ENCODE measurements around the gene ERC2.

The ERC2 gene

GRCh38 chr3:56410576-56410975 is 57.7 kb downstream of the ERC2 start:
- no peaks in the 10 kb centered on the region for H3K27me3 ChIP-seq (ENCODE audit: insufficient read depth, low read depth, severe bottlenecking)
- H3K27ac ChIP-seq = no peak overlapping the region
- TF ChIP-seq CTCF (IDR thresholded peaks at IDR 0.05; ENCODE audit: low read depth, low read length) = no peak
- H3K4me3 ChIP-seq (ENCODE audit: low read depth, low read length) = no peak overlapping the region
- H3K36me3 ChIP-seq = no peaks in the 10 kb centered on the region
- no peaks in the 10 kb centered on the region for H3K9me3 ChIP-seq (ENCODE audit: severe bottlenecking)
- no peak for DNase-seq

GRCh38 chr3:56409790-56410189 is 58.5 kb downstream of the ERC2 start:
- Histone ChIP-seq H3K9me3 (ENCODE audit: severe bottlenecking) (no peaks in the 10 kb centered on the region), H3K4me3 (ENCODE audit: low read depth, low read length) (no peak overlapping the region), H3K27ac (no peak overlapping the region), H3K27me3 (ENCODE audit: insufficient read depth, low read depth, severe bottlenecking) (no peaks in the 10 kb centered on the region), H3K36me3 (no peaks in the 10 kb centered on the region)
- no peak for DNase-seq
- no peak for TF ChIP-seq CTCF (IDR thresholded peaks at IDR 0.05; ENCODE audit: low read depth, low read length)

GRCh38 chr3:56408761-56409196 is 59.5 kb downstream of the ERC2 start:
- no peak for TF ChIP-seq CTCF (IDR thresholded peaks at IDR 0.05; ENCODE audit: low read depth, low read length)
- DNase-seq = no peak
- H3K4me3 ChIP-seq (ENCODE audit: low read depth, low read length) = no peak overlapping the region
- H3K27me3 ChIP-seq (ENCODE audit: insufficient read depth, low read depth, severe bottlenecking) = no peaks in the 10 kb centered on the region
- H3K27ac ChIP-seq = no peak overlapping the region
- no peaks in the 10 kb centered on the region for H3K36me3 ChIP-seq
- H3K9me3 ChIP-seq (ENCODE audit: severe bottlenecking) = no peaks in the 10 kb centered on the region

GRCh38 chr3:56406826-56407515 is 61.3 kb downstream of the ERC2 start:
- DNase-seq = no peak
- no peaks in the 10 kb centered on the region for H3K9me3 ChIP-seq (ENCODE audit: severe bottlenecking)
- H3K4me3 ChIP-seq (ENCODE audit: low read depth, low read length) = no peak overlapping the region
- H3K27me3 ChIP-seq (ENCODE audit: insufficient read depth, low read depth, severe bottlenecking) = no peaks in the 10 kb centered on the region
- no peaks in the 10 kb centered on the region for H3K36me3 ChIP-seq
- H3K27ac ChIP-seq = no peak overlapping the region
- no peak for TF ChIP-seq CTCF (IDR thresholded peaks at IDR 0.05; ENCODE audit: low read depth, low read length)

- no peak for DNase-seq
- H3K36me3 ChIP-seq = no peaks in the 10 kb centered on the region
- H3K9me3 ChIP-seq (ENCODE audit: severe bottlenecking) = no peaks in the 10 kb centered on the region
- H3K4me3 ChIP-seq (ENCODE audit: low read depth, low read length) = no peak overlapping the region
- no peak for TF ChIP-seq CTCF (IDR thresholded peaks at IDR 0.05; ENCODE audit: low read depth, low read length)
- no peaks in the 10 kb centered on the region for H3K27me3 ChIP-seq (ENCODE audit: insufficient read depth, low read depth, severe bottlenecking)
- H3K27ac ChIP-seq = no peak overlapping the region
These were observed 63.4 kb downstream of the ERC2 start for GRCh38 chr3:56404884-56405283.

GRCh38 chr3:56398659-56399058 is 69.6 kb downstream of the ERC2 start:
- Histone ChIP-seq H3K27me3 (ENCODE audit: insufficient read depth, low read depth, severe bottlenecking) (no peaks in the 10 kb centered on the region), H3K4me3 (ENCODE audit: low read depth, low read length) (no peak overlapping the region)

More at GRCh38 chr3:56398659-56399058, 69.6 kb downstream of the ERC2 start:
- Histone ChIP-seq H3K36me3 (no peaks in the 10 kb centered on the region), H3K27ac (no peak overlapping the region), H3K9me3 (ENCODE audit: severe bottlenecking) (no peaks in the 10 kb centered on the region)
- no peak for TF ChIP-seq CTCF (IDR thresholded peaks at IDR 0.05; ENCODE audit: low read depth, low read length)
- DNase-seq = no peak

Measured in WERI-Rb-1 (cell line).